CD4-positive, alpha-beta T cell treated with Interleukin-1 beta for 1 hour (primary cell): ENCODE measurements around the gene KIF16B.
A peak's percentile ranks its signal among the peaks of the same experiment; 100 is the strongest.

ENCODE experiments used
- DNase-seq, 2 donors: peaks; one replicate each; pipeline ENCODE4 v3.0.0-alpha.2; 2020 to 2022

Gene KIF16B

GRCh38 chr20:16390991-16391390, 182.3 kb downstream of the KIF16B start:
- peak in 1 of 2 donors; percentile 2 for DNase-seq

- DNase-seq: no peak
Measured at GRCh38 chr20:16388731-16389130, 184.5 kb downstream of the KIF16B start.

GRCh38 chr20:16387666-16388065, 185.6 kb downstream of the KIF16B start:
- DNase-seq: peak in 1 of 2 donors; percentile 6

GRCh38 chr20:16385891-16386290, 187.4 kb downstream of the KIF16B start:
- DNase-seq: no peak

- DNase-seq: no peak
Measured at GRCh38 chr20:16385462-16385861, 187.8 kb downstream of the KIF16B start.

GRCh38 chr20:16381444-16381843, 191.8 kb downstream of the KIF16B start:
- no peak for DNase-seq

- no peak for DNase-seq
Measured at GRCh38 chr20:16378712-16379370, 194.4 kb downstream of the KIF16B start.

- DNase-seq: no peak
Measured at GRCh38 chr20:16378122-16378521, 195.1 kb downstream of the KIF16B start.

- DNase-seq: no peak
Measured at GRCh38 chr20:16369441-16369840, 203.8 kb downstream of the KIF16B start.

GRCh38 chr20:16368645-16369292, 204.5 kb downstream of the KIF16B start:
- no peak for DNase-seq

GRCh38 chr20:16367948-16368560, 205.2 kb downstream of the KIF16B start:
- no peak for DNase-seq

- DNase-seq: no peak
Measured at GRCh38 chr20:16366529-16366928, 206.7 kb downstream of the KIF16B start.

- DNase-seq: no peak
Measured at GRCh38 chr20:16364320-16364687, 208.9 kb downstream of the KIF16B start.

- no peak for DNase-seq
Measured at GRCh38 chr20:16363506-16364319, 209.5 kb downstream of the KIF16B start.

GRCh38 chr20:16362642-16363041, 210.6 kb downstream of the KIF16B start:
- no peak for DNase-seq

GRCh38 chr20:16360668-16361067, 212.6 kb downstream of the KIF16B start:
- no peak for DNase-seq

- DNase-seq: no peak
Measured at GRCh38 chr20:16353417-16353781, 219.8 kb downstream of the KIF16B start.

GRCh38 chr20:16352751-16353416, 220.4 kb downstream of the KIF16B start:
- DNase-seq: no peak

- DNase-seq: no peak
Measured at GRCh38 chr20:16352321-16352720, 220.9 kb downstream of the KIF16B start.

- no peak for DNase-seq
Measured at GRCh38 chr20:16351415-16351814, 221.8 kb downstream of the KIF16B start.

- DNase-seq: no peak
Measured at GRCh38 chr20:16350465-16350864, 222.8 kb downstream of the KIF16B start.

- no peak for DNase-seq
Measured at GRCh38 chr20:16349523-16350260, 223.6 kb downstream of the KIF16B start.
